K562 (cell line): ENCODE data around the gene TRIOBP. TPM values are rescaled to one million over a fixed set of nuclear protein-coding genes. Genes with fewer than 3 reads are reported as not detected.

ENCODE experiments used
- ATAC-seq: fragments of 200-7000 bp; cut with Tn5 transposase; 3 replicates; pipeline ENCODE4 v1.9.1; 2020; ENCODE audit warnings: moderate library complexity
- BruUV-seq: library from RNA; stranded (reverse); fragments of 400-500 nt; replicated peaks from 2 replicates; lab custom pipeline; 2021; lab: Mats Ljungman, UMichigan
- CTCF ChIA-PET: fragments of 300-600 bp; formaldehyde crosslinking; extraction: SDS; loops from one replicate; lab custom pipeline; 2021; ENCODE audit warnings: low intra/inter-chr PET ratio; lab: Yijun Ruan, JAX
- POLR2A ChIA-PET: fragments of 300-600, 350-650 bp; sonication (Branson Sonifier 250); formaldehyde crosslinking; extraction: SDS; loops from one replicate; lab custom pipeline; 2021; ENCODE audit warnings: antibody characterized with exemption, inconsistent platforms; lab: Yijun Ruan, JAX
- DNase-seq, 4 experiments: peaks; one replicate each; pipeline versions ENCODE4 v3.0.0 to v3.0.0-alpha.2; 2011 to 2018; ENCODE audit warnings: low spot score in 3 of 4, mixed read lengths in 3 of 4; ENCODE audit errors: extremely low read depth in 1 of 4
- FAIRE-seq: peaks from 2 replicates; lab custom pipeline; 2011; peaks lifted over from hg19 to GRCh38; lab: Jason Lieb, UNC
- H2AFZ ChIP-seq: 2 replicates; pipeline ENCODE4 v1.6.0; 2011; ENCODE audit warnings: low read depth, low read length, control low read depth, inconsistent platforms
- H3K27ac ChIP-seq: fragments of 200-600 bp; 3 replicates; pipeline ENCODE4 v1.8.0; 2011; ENCODE audit warnings: low read depth, mild to moderate bottlenecking, control low read depth, inconsistent platforms, low read length, moderate library complexity, mixed read lengths; ENCODE audit errors: extremely low read depth
- H3K27me3 ChIP-seq, 2 experiments: fragments of 300-600 bp in 1 of 2; 2 replicates in 1 of 2; 3 replicates in 1 of 2; pipeline versions ENCODE4 v1.6.0 to v1.8.0; 2011; ENCODE audit warnings: inconsistent platforms in 2 of 2, low read length in 2 of 2, mild to moderate bottlenecking in 1 of 2, mixed read lengths in 1 of 2, moderate library complexity in 1 of 2; ENCODE audit not compliant: control insufficient read depth in 2 of 2, insufficient read depth in 2 of 2
- H3K36me3 ChIP-seq: fragments of 300-600 bp; 3 replicates; pipeline ENCODE4 v1.8.0; 2011; ENCODE audit warnings: mild to moderate bottlenecking, low read length, inconsistent platforms; ENCODE audit not compliant: control insufficient read depth, insufficient read depth
- H3K4me1 ChIP-seq, 2 experiments: fragments of 200-600 bp in 1 of 2; replicated peaks in 1 of 2; 2 replicates in 1 of 2; 3 replicates in 1 of 2; pipeline versions ENCODE4 v1.5.1 to v1.8.0; 2011; ENCODE audit warnings: inconsistent platforms in 2 of 2, low read length in 2 of 2, mild to moderate bottlenecking in 1 of 2, mixed read lengths in 1 of 2, moderate library complexity in 1 of 2; ENCODE audit not compliant: control insufficient read depth in 2 of 2, insufficient read depth in 2 of 2
- H3K4me2 ChIP-seq: 2 replicates; pipeline ENCODE4 v1.6.1; 2011; ENCODE audit warnings: low read length, control low read depth, inconsistent platforms, mixed read lengths; ENCODE audit not compliant: insufficient read depth
- H3K4me3 ChIP-seq: fragments of 200-600 bp; sonication (generic), shearing (Covaris generic); 2 replicates; pipeline ENCODE4 v1.5.1; 2016; ENCODE audit warnings: control low read depth, inconsistent platforms
- H3K79me2 ChIP-seq: fragments of 200-600 bp; 3 replicates; pipeline ENCODE4 v1.8.0; 2011; ENCODE audit warnings: low read length, inconsistent platforms; ENCODE audit not compliant: control insufficient read depth, insufficient read depth
- H3K9ac ChIP-seq, 2 experiments: 2 replicates each; pipeline versions ENCODE4 v1.6.0 to v1.6.1; 2011; ENCODE audit warnings: low read depth in 2 of 2, low read length in 2 of 2, control low read depth in 1 of 2, inconsistent platforms in 1 of 2, mild to moderate bottlenecking in 1 of 2, mixed read lengths in 1 of 2; ENCODE audit not compliant: insufficient read depth in 1 of 2
- H3K9me1 ChIP-seq: one replicate; pipeline ENCODE4 v1.6.0; 2011; ENCODE audit warnings: inconsistent platforms, mild to moderate bottlenecking, low read length, moderate library complexity; ENCODE audit not compliant: control insufficient read depth, insufficient read depth
- H3K9me3 ChIP-seq: replicated peaks from 2 replicates; pipeline ENCODE4 v1.5.1; 2011; ENCODE audit warnings: low read depth, low read length, inconsistent platforms; ENCODE audit not compliant: control insufficient read depth, insufficient read depth
- H4K20me1 ChIP-seq: replicated peaks from 2 replicates; pipeline ENCODE4 v1.6.1; 2011; ENCODE audit warnings: low read length, inconsistent platforms, mixed read lengths; ENCODE audit not compliant: control insufficient read depth, insufficient read depth
- BCOR ChIP-seq: fragments of 450-650 bp; IDR thresholded peaks from 2 replicates; pipeline ENCODE4 v1.6.1; 2016
- RBM14 ChIP-seq: fragments of 200-400 bp; formaldehyde crosslinking; IDR thresholded peaks from 2 replicates; pipeline ENCODE4 v1.6.1; 2018; ENCODE audit warnings: low read depth, mild to moderate bottlenecking, low read length, moderate library complexity, borderline replicate concordance; ENCODE audit not compliant: insufficient read depth
- SPI1 ChIP-seq: IDR thresholded peaks from 2 replicates; pipeline ENCODE4 v1.6.1; 2011; ENCODE audit warnings: low read depth, low read length, control low read depth, borderline replicate concordance
- ZBTB33 ChIP-seq: sonication (generic); formaldehyde crosslinking; IDR thresholded peaks from 2 replicates; pipeline ENCODE4 v1.8.1; 2023; ENCODE audit warnings: mild to moderate bottlenecking, missing genetic modification reagents
- ZC3H8 ChIP-seq: fragments of 450-650 bp; IDR thresholded peaks from 2 replicates; pipeline ENCODE4 v1.6.1; 2017
- ZKSCAN8 ChIP-seq: fragments of 200-800 bp; sonication (Bioruptor generic); IDR thresholded peaks from 2 replicates; pipeline ENCODE4 v1.6.1; 2016; ENCODE audit warnings: missing genetic modification characterization, missing compliant biosample characterization
- WGBS: fragments of 100-300 bp; shearing (Covaris generic); methylation state at CpG from one replicate; pipeline ENCODE4 v1.1.6; 2016; ENCODE audit warnings: low coverage, mixed read lengths; ENCODE audit not compliant: insufficient coverage; ENCODE audit errors: missing lambda C conversion rate; 5-methylcytosine and 5-hydroxymethylcytosine counted together
- in situ Hi-C: fragments of 300-500 bp; cut with MboI; formaldehyde crosslinking; loops from 4 replicates; pipeline ENCODE4 v1.15.0; 2018; ENCODE audit warnings: inconsistent platforms, mixed read lengths
- intact Hi-C: fragments of 100-400 bp; cut with micrococcal nuclease; formaldehyde crosslinking; loops from 2 replicates; pipeline ENCODE4 v1.14.2; 2022
- polyA plus RNA-seq, 8 experiments: library from polyadenylated mRNA; depleted of rRNA in 4 of 8; stranded (reverse) in 5 of 8; unstranded in 3 of 8; fragments of >200 nt; fragmentation: Nextera tagmentation in 2 of 8; fragmentation: Illumina TruSeq in 1 of 8; extraction: Ambion mirVana in 2 of 8; extraction: Trizol in 1 of 8; gene quantifications; 2 replicates each; pipeline versions ENCODE4 v1.2.1 to v1.2.3, GENCODE V29; 2011 to 2014; ENCODE audit warnings: inconsistent platforms in 1 of 8, missing spikeins in 1 of 8
- total RNA-seq, 7 experiments: library from RNA; depleted of rRNA in 6 of 7; stranded (reverse); fragments of >200 nt in 6 of 7; fragmentation: Illumina TruSeq in 2 of 7; extraction: Trizol in 2 of 7; gene quantifications; 2 replicates each; pipeline versions ENCODE4 v1.2.1 to v1.2.3, GENCODE V29; 2011 to 2021; ENCODE audit warnings: low replicate concordance in 1 of 7

Gene TRIOBP
- total and polyA plus RNA-seq, 9 of the 15 experiments (the other 6 are each of a cell fraction or from before 2014, with no cell fraction given) = 0.24 to 13.8 (median 5.5) TPM

GRCh38 chr22:37739611-37740049 lies 42.8 kb downstream of the TRIOBP start:
- TF ChIP-seq BCOR = 0 out of 2 replicates have a peak, but pooled peaks have one; percentile 41
- peak; percentile 73; the same call in 1 of the 2 replicates for TF ChIP-seq SPI1
- peak; percentile 93 for TF ChIP-seq ZKSCAN8
- TF ChIP-seq RBM14 = no peak
- TF ChIP-seq ZBTB33 (CRISPR knock-in tag) = peak; percentile 55; the same call in 1 of the 2 replicates
- TF ChIP-seq ZC3H8 = no peak
- POLR2A ChIA-PET = interaction anchor here (0.6 kb wide), 1 partner anchor 41 kb away, joined by 3 read pairs; no protein-coding TSS in a partner anchor
- H3K9ac ChIP-seq = peak overlapping the region in 1 of 2 experiments; percentile 33; a peak in 1 of 4 replicates
- in situ Hi-C loops = no loop called here
- H3K9me1 ChIP-seq = no peaks in the 10 kb centered on the region
- H3K4me3 ChIP-seq = no peak overlapping the region
- peaks cover 0 to 23% of the 10 kb centered on the region in 2 experiments; a peak in 3 of 5 replicates for H3K4me1 ChIP-seq
- no peaks in the 10 kb centered on the region for H3K27me3 ChIP-seq
- no peak overlapping the region for H3K4me2 ChIP-seq
- CTCF ChIA-PET = no interaction called here
- intact Hi-C loops = loop anchor here (5.0 kb wide), 1 partner anchor 53 kb away; no protein-coding TSS in a partner anchor
- no peaks in the 10 kb centered on the region for H3K79me2 ChIP-seq
- 33% methylated on average over 14 of the region's 17 CpGs for WGBS
- H3K36me3 ChIP-seq = no peaks in the 10 kb centered on the region
- no peak for FAIRE-seq
- H3K9me3 ChIP-seq = no peaks in the 10 kb centered on the region
- H2AFZ ChIP-seq = no peak overlapping the region
- H3K27ac ChIP-seq = no peak overlapping the region
- DNase-seq = no peak
- ATAC-seq = no peak
- H4K20me1 ChIP-seq = no peaks in the 10 kb centered on the region
- no TSS peak for BruUV-seq
